ENCODE measurements around the gene CLPSL1. TPM values are rescaled to one million over a fixed set of nuclear protein-coding genes. Genes with fewer than 3 reads are reported as not detected.

Gene CLPSL1
- not detected in 2 replicates for total RNA-seq

GRCh38 chr6:35780719-35781118, at the start of gene CLPSL1:
Gene CLPSL1 (plus strand): TSS chr6:35781019. CDS start chr6:35781111, 92 bp downstream.

GRCh38 chr6:35736982-35737412, 43.8 kb upstream of the CLPSL1 start, which contains the start of gene ARMC12:
Gene ARMC12 (plus strand): TSS chr6:35737032. CDS start chr6:35737109, 77 bp downstream.

GRCh38 chr6:35776364-35777215, 4.2 kb upstream of the CLPSL1 start, which contains the start of gene CLPSL2:
Gene CLPSL2 (plus strand): TSS chr6:35776598. CDS start chr6:35776619, 21 bp downstream.

GRCh38 chr6:35804996-35805736, 24.3 kb downstream of the CLPSL1 start, which contains the start of gene LHFPL5:
Gene LHFPL5 (plus strand): TSS chr6:35805352. CDS start chr6:35805671, 319 bp downstream.

Other genes with a start within 250 kb of the CLPSL1 start
- gene FKBP5, start 92.1 kb upstream of the CLPSL1 start, total RNA-seq = 75.4 and 82.8 TPM in 2 replicates
- 0.65 and 0.79 TPM in 2 replicates for gene ARMC12, start 44.0 kb upstream of the CLPSL1 start, total RNA-seq
- gene CLPSL2, start 4.4 kb upstream of the CLPSL1 start, total RNA-seq = not detected in 2 replicates
- not detected in 2 replicates for gene CLPS, start 16.3 kb downstream of the CLPSL1 start, total RNA-seq
- not detected in 2 replicates for gene LHFPL5, start 24.3 kb downstream of the CLPSL1 start, total RNA-seq
- 73.0 and 166 TPM in 2 replicates for gene SRPK1, start 140.1 kb downstream of the CLPSL1 start, total RNA-seq
- gene SLC26A8, start 243.6 kb downstream of the CLPSL1 start, total RNA-seq = not detected in 2 replicates
- gene MAPK14, start 246.8 kb downstream of the CLPSL1 start, total RNA-seq = 56.9 and 78.0 TPM in 2 replicates